AG04450 (cell line): ENCODE data around the gene UROC1. TPM values are rescaled to one million over a fixed set of nuclear protein-coding genes. Genes with fewer than 3 reads are reported as not detected.

Experiments
- CTCF ChIA-PET: fragments of 300-600, 350-600 bp; formaldehyde crosslinking; extraction: SDS; loops from one replicate; lab custom pipeline; 2022; ENCODE audit warnings: antibody characterized with exemption, inconsistent platforms; lab: Charles Lee
- POLR2A ChIA-PET: fragments of 350-600 bp; formaldehyde crosslinking; extraction: SDS; loops from one replicate; lab custom pipeline; 2021; ENCODE audit warnings: antibody characterized with exemption, inconsistent platforms; lab: Yijun Ruan, JAX
- DNase-seq: peaks from one replicate; pipeline ENCODE4 v3.0.0-alpha.2; 2011; ENCODE audit warnings: low read depth, low spot score
- H3K27ac ChIP-seq: one replicate; pipeline ENCODE4 v1.5.1; 2012; ENCODE audit warnings: low read depth, low read length, control low read depth
- H3K27me3 ChIP-seq: one replicate; pipeline ENCODE4 v1.6.0; 2012; ENCODE audit warnings: low read length; ENCODE audit not compliant: control insufficient read depth, insufficient read depth
- H3K4me3 ChIP-seq: 2 replicates; pipeline ENCODE4 v1.5.1; 2011; ENCODE audit warnings: mild to moderate bottlenecking, low read depth, low read length, control low read depth
- H3K9me3 ChIP-seq: 2 replicates; pipeline ENCODE4 v1.5.1; 2012; ENCODE audit warnings: low read length; ENCODE audit not compliant: control insufficient read depth, insufficient read depth
- polyA plus RNA-seq: library from polyadenylated mRNA; depleted of rRNA; stranded (reverse); fragments of >200 nt; gene quantifications from 2 replicates; pipeline ENCODE4 v1.2.3, GENCODE V29; 2011
- TF ChIP-seq, protein P1 (sequence below): IDR thresholded peaks from 2 replicates; pipeline ENCODE4 v1.5.1; 2011; ENCODE audit warnings: low read depth, low read length, control low read depth, inconsistent platforms

Gene UROC1
- polyA plus RNA-seq, 1 experiment = not detected

- Histone ChIP-seq H3K9me3 (peaks cover 14% of the 10 kb centered on the region; the same call in 1 of the 2 replicates), H3K27ac (no peak overlapping the region), H3K27me3 (peaks cover 26% of the 10 kb centered on the region), H3K4me3 (no peak overlapping the region)
- ChIA-PET CTCF (no interaction called here), POLR2A (no interaction called here)
- TF ChIP-seq, protein P1, sequence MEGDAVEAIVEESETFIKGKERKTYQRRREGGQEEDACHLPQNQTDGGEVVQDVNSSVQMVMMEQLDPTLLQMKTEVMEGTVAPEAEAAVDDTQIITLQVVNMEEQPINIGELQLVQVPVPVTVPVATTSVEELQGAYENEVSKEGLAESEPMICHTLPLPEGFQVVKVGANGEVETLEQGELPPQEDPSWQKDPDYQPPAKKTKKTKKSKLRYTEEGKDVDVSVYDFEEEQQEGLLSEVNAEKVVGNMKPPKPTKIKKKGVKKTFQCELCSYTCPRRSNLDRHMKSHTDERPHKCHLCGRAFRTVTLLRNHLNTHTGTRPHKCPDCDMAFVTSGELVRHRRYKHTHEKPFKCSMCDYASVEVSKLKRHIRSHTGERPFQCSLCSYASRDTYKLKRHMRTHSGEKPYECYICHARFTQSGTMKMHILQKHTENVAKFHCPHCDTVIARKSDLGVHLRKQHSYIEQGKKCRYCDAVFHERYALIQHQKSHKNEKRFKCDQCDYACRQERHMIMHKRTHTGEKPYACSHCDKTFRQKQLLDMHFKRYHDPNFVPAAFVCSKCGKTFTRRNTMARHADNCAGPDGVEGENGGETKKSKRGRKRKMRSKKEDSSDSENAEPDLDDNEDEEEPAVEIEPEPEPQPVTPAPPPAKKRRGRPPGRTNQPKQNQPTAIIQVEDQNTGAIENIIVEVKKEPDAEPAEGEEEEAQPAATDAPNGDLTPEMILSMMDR = no peak
- no peak for DNase-seq
Observed at GRCh38 chr3:126539558-126540250, 22.1 kb upstream of the UROC1 start.

DNA sequence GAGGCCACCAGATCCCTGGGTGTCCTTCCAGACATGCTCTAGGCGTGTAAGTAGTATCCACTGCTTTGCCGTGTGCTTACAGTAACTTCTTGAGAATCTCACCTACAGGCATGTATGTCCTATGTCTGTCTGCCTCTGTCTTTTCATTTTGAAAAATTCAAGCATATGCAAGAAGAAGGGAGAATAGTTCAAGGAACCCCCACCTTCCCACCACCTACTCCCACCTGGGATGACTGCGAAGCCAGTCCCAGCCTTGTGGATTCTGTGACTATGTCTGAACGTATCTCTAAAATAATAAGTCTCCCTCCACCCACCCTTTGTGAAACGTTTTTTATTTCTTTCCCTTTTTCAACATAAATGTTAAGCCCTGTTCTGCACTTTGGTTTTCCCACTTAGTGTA lies 21.4 kb upstream of the UROC1 start:
- CTCF ChIA-PET = interaction anchor here (2.2 kb wide), 1 partner anchor 16 kb away, joined by 9 read pairs; the partner anchor contains the start of gene CHST13
- TF ChIP-seq, protein P1 = no peak

DNA sequence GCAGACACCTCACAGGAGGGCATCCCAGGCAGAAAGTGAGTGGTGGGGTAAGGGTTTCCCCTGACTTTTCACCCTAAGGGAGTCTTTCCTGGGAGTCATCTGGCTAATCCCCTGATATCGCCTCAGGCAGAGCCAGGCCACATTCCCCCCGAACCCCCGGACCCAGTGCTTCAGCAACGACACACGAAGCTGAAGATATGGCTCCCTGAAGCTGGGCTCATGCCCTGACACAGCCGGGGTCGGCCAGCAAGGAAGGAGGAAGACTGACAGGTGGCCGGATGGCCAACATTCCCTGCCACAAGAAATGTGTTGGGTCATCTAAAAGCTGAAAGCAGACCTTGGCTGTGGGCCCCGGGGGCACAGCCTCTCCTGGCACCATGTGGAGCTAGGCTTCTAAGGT lies 20.7 kb upstream of the UROC1 start:
- POLR2A ChIA-PET = no interaction called here
- Histone ChIP-seq H3K9me3 (peaks cover 14% of the 10 kb centered on the region; the same call in 1 of the 2 replicates), H3K27me3 (peaks cover 28% of the 10 kb centered on the region), H3K4me3 (no peak overlapping the region), H3K27ac (no peak overlapping the region)
- DNase-seq = no peak
- CTCF ChIA-PET = interaction anchor here (2.2 kb wide), 1 partner anchor 15 kb away, joined by 9 read pairs; the partner anchor contains the start of gene CHST13
- TF ChIP-seq, protein P1 = no peak

More for the DNA sequence above, 21.4 kb upstream of the UROC1 start:
- no peak overlapping the region for H3K27ac ChIP-seq
- H3K9me3 ChIP-seq = peaks cover 14% of the 10 kb centered on the region; the same call in 1 of the 2 replicates
- no peak for DNase-seq
- H3K27me3 ChIP-seq = peaks cover 26% of the 10 kb centered on the region
- POLR2A ChIA-PET = no interaction called here
- no peak overlapping the region for H3K4me3 ChIP-seq

- ChIA-PET CTCF (interaction anchor here (2.2 kb wide), 1 partner anchor 15 kb away, joined by 9 read pairs; the partner anchor contains the start of gene CHST13), POLR2A (no interaction called here)
- H3K27ac ChIP-seq = no peak overlapping the region
- TF ChIP-seq, protein P1 = no peak
- peaks cover 12% of the 10 kb centered on the region; the same call in 1 of the 2 replicates for H3K9me3 ChIP-seq
- no peak for DNase-seq
- peaks cover 33% of the 10 kb centered on the region for H3K27me3 ChIP-seq
- H3K4me3 ChIP-seq = no peak overlapping the region
Observed at GRCh38 chr3:126537730-126538281, 20.2 kb upstream of the UROC1 start.
